ENCODE measurements around the gene GPC6.

GPC6 gene

GRCh38 chr13:94009701-94010100 is 783.1 kb downstream of the GPC6 start:
- DNase-seq = no peak

- no peak for DNase-seq
Measured at GRCh38 chr13:94014461-94014860, 787.9 kb downstream of the GPC6 start.

- no peak for DNase-seq
Measured at GRCh38 chr13:94020426-94020825, 793.8 kb downstream of the GPC6 start.

- no peak for DNase-seq
Measured at GRCh38 chr13:94020833-94021232, 794.2 kb downstream of the GPC6 start.

- no peak for DNase-seq
Measured at GRCh38 chr13:94028234-94028633, 801.6 kb downstream of the GPC6 start.

GRCh38 chr13:94028650-94029049 is 802.0 kb downstream of the GPC6 start:
- no peak for DNase-seq

- DNase-seq = no peak
Measured at GRCh38 chr13:94030415-94031119, 804.0 kb downstream of the GPC6 start.

GRCh38 chr13:94031609-94032008 is 805.0 kb downstream of the GPC6 start:
- no peak for DNase-seq

- DNase-seq = no peak
Measured at GRCh38 chr13:94033098-94033497, 806.5 kb downstream of the GPC6 start.

GRCh38 chr13:94033830-94034642 is 807.4 kb downstream of the GPC6 start:
- DNase-seq = no peak

GRCh38 chr13:94050039-94050438 is 823.4 kb downstream of the GPC6 start:
- DNase-seq = no peak

GRCh38 chr13:94050686-94051085 is 824.1 kb downstream of the GPC6 start:
- no peak for DNase-seq

- DNase-seq = no peak
Measured at GRCh38 chr13:94053986-94054593, 827.5 kb downstream of the GPC6 start.

GRCh38 chr13:94056362-94056990 is 829.9 kb downstream of the GPC6 start:
- DNase-seq = no peak

GRCh38 chr13:94057618-94058186 is 831.1 kb downstream of the GPC6 start:
- no peak for DNase-seq

GRCh38 chr13:94058821-94059360 is 832.3 kb downstream of the GPC6 start:
- no peak for DNase-seq

GRCh38 chr13:94061301-94061700 is 834.7 kb downstream of the GPC6 start:
- DNase-seq = no peak

GRCh38 chr13:94063096-94063495 is 836.5 kb downstream of the GPC6 start:
- no peak for DNase-seq

GRCh38 chr13:94063848-94064247 is 837.2 kb downstream of the GPC6 start:
- no peak for DNase-seq

- no peak for DNase-seq
Measured at GRCh38 chr13:94065741-94066140, 839.1 kb downstream of the GPC6 start.

GRCh38 chr13:94073007-94073744 is 846.6 kb downstream of the GPC6 start:
- no peak for DNase-seq

- DNase-seq = no peak
Measured at GRCh38 chr13:94079876-94080275, 853.3 kb downstream of the GPC6 start.

All from inflammatory macrophage treated with lipopolysaccharide for 4 hours (primary cell).